Endodermal cell (in vitro differentiated cells): ENCODE measurements around the gene PEAR1. TPM values are rescaled to one million over a fixed set of nuclear protein-coding genes. Genes with fewer than 3 reads are reported as not detected.

Experiments used
- DNase-seq: peaks from one replicate; pipeline ENCODE4 v3.0.0-alpha.2; 2017
- H3K27ac ChIP-seq: 2 replicates; pipeline ENCODE4 v1.5.1; 2013; ENCODE audit warnings: mild to moderate bottlenecking, low read depth, low read length, moderate library complexity
- H3K27me3 ChIP-seq: 2 replicates; pipeline ENCODE4 v1.6.1; 2013; ENCODE audit warnings: mild to moderate bottlenecking, low read length, moderate library complexity; ENCODE audit not compliant: insufficient read depth, control insufficient read depth, poor library complexity, severe bottlenecking
- H3K36me3 ChIP-seq: 2 replicates; pipeline ENCODE4 v1.7.0; 2013; ENCODE audit warnings: mild to moderate bottlenecking, low read length, moderate library complexity; ENCODE audit not compliant: control insufficient read depth, insufficient read depth
- H3K4me1 ChIP-seq: one replicate; pipeline ENCODE4 v1.7.0; 2013; ENCODE audit warnings: low read length; ENCODE audit not compliant: control insufficient read depth, insufficient read depth
- H3K4me3 ChIP-seq: 2 replicates; pipeline ENCODE4 v1.5.1; 2013; ENCODE audit warnings: mild to moderate bottlenecking, low read length, moderate library complexity
- H3K9ac ChIP-seq: 2 replicates; pipeline ENCODE4 v1.6.1; 2013; ENCODE audit warnings: mild to moderate bottlenecking, low read length, moderate library complexity; ENCODE audit not compliant: poor library complexity, severe bottlenecking; ENCODE audit errors: extremely low read depth
- H3K9me3 ChIP-seq: 2 replicates; pipeline ENCODE4 v1.6.1; 2013; ENCODE audit warnings: mild to moderate bottlenecking, low read length, moderate library complexity; ENCODE audit not compliant: control insufficient read depth
- H3K27ac Mint-ChIP-seq: 2 replicates; pipeline ENCODE4 v1.8.0; 2020; ENCODE audit warnings: mixed read lengths
- H3K27me3 Mint-ChIP-seq: 2 replicates; pipeline ENCODE4 v1.8.0; 2021; ENCODE audit warnings: mild to moderate bottlenecking, mixed read lengths; ENCODE audit not compliant: insufficient read depth
- H3K36me3 Mint-ChIP-seq: 2 replicates; pipeline ENCODE4 v1.8.0; 2020; ENCODE audit warnings: low read depth, mixed read lengths
- H3K4me1 Mint-ChIP-seq: 2 replicates; pipeline ENCODE4 v1.8.0; 2020; ENCODE audit warnings: mixed read lengths
- H3K4me3 Mint-ChIP-seq: 2 replicates; pipeline ENCODE4 v1.8.0; 2020; ENCODE audit warnings: mild to moderate bottlenecking, moderate library complexity, mixed read lengths
- H3K9me3 Mint-ChIP-seq: 2 replicates; pipeline ENCODE4 v1.8.0; 2020; ENCODE audit warnings: mild to moderate bottlenecking, mixed read lengths
- WGBS, 2 experiments: methylation state at CpG; one replicate each; pipeline versions ENCODE4 v1.1.5 to v1.1.7; 2013; ENCODE audit warnings: missing lambda C conversion rate in 2 of 2, mixed read lengths in 1 of 2; ENCODE audit not compliant: insufficient coverage in 1 of 2, insufficient read length in 1 of 2; 5-methylcytosine and 5-hydroxymethylcytosine counted together
- total RNA-seq, 2 donors: library from RNA; stranded (reverse); fragmentation: NEBNext Ultra II Directional in 1 of 2; extraction: Animal tissue kit (Norgen Biotek cat#: 25700) in 1 of 2; gene quantifications; 2 replicates in 1 of 2; 3 replicates in 1 of 2; pipeline ENCODE4 v1.2.1, GENCODE V29; 2021
- TF ChIP-seq, protein P1 (sequence below): fragments of 200-600 bp; sonication (generic); conservative IDR thresholded peaks from 2 replicates; pipeline ENCODE4 v1.5.0; 2021; ENCODE audit warnings: antibody characterized with exemption, mild to moderate bottlenecking

PEAR1 gene
- total RNA-seq, 2 donors from 2014 or later: 0.29 to 0.53 TPM

DNA sequence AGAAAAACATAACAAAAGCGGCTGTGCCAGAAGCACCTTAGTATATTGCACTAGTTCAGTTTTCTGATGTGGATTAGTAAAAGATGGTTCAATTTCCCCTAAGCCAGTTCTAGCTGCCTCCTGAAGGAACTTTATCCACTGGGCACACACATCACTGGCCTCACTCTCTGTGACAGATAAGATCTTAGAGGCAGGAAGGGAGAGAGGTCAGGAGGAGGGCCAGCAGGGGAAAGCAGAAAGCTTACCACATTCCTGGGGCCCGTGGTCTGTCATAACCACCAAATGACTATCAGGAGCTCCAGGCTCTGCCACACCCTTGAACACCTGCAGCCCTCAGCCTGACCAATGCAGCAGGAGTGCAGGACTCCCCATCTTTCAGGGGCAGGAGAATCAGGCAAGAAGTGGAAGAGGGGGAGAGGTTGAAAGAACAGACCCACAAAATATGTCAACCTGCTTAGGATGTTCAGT, 64.8 kb downstream of the PEAR1 start:
- Mint-ChIP-seq H3K9me3 (no peaks in the 10 kb centered on the region), H3K36me3 (peaks cover 89% of the 10 kb centered on the region), H3K27me3 (no peaks in the 10 kb centered on the region), H3K27ac (no peak overlapping the region), H3K4me1 (no peaks in the 10 kb centered on the region), H3K4me3 (no peak overlapping the region)
- H3K27me3 ChIP-seq: no peaks in the 10 kb centered on the region
- no peaks in the 10 kb centered on the region for H3K4me1 ChIP-seq
- 83 to 87% methylated on average over 2 of the region's 2 CpGs for WGBS, 2 experiments
- H3K9me3 ChIP-seq: no peaks in the 10 kb centered on the region
- H3K36me3 ChIP-seq: peaks cover 88% of the 10 kb centered on the region
- no peak overlapping the region for H3K4me3 ChIP-seq
- no peak overlapping the region for H3K9ac ChIP-seq
- no peak for DNase-seq
- H3K27ac ChIP-seq: no peak overlapping the region
- TF ChIP-seq, protein P1, sequence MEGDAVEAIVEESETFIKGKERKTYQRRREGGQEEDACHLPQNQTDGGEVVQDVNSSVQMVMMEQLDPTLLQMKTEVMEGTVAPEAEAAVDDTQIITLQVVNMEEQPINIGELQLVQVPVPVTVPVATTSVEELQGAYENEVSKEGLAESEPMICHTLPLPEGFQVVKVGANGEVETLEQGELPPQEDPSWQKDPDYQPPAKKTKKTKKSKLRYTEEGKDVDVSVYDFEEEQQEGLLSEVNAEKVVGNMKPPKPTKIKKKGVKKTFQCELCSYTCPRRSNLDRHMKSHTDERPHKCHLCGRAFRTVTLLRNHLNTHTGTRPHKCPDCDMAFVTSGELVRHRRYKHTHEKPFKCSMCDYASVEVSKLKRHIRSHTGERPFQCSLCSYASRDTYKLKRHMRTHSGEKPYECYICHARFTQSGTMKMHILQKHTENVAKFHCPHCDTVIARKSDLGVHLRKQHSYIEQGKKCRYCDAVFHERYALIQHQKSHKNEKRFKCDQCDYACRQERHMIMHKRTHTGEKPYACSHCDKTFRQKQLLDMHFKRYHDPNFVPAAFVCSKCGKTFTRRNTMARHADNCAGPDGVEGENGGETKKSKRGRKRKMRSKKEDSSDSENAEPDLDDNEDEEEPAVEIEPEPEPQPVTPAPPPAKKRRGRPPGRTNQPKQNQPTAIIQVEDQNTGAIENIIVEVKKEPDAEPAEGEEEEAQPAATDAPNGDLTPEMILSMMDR: no peak

DNA sequence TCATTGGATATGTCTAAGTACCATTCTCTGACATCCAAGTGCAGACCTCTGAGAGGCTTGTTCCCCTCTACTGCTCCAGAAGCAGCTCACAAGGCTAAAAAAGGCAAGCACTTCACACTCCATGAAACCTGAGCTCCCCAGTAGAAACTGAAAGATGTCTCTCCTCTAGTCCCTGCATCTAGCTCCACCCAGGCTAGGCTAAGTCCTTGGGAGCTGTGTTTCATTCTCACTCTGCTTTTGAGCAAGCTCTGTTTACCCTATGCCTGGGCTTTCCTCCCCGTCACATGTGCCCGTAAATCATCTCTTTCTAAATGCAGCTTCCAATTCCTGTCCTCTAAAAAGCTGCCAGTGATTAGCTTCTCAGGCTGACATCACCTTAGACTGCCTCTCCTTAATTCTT, 65.9 kb downstream of the PEAR1 start:
- H3K4me3 ChIP-seq: no peak overlapping the region
- 89 to 98% methylated on average over 2 of the region's 2 CpGs for WGBS, 2 experiments
- Mint-ChIP-seq H3K9me3 (no peaks in the 10 kb centered on the region), H3K4me1 (no peaks in the 10 kb centered on the region), H3K4me3 (no peak overlapping the region), H3K27ac (peak overlapping the region; percentile 8), H3K36me3 (peaks cover 94% of the 10 kb centered on the region), H3K27me3 (no peaks in the 10 kb centered on the region)
- no peak for DNase-seq
- peaks cover 92% of the 10 kb centered on the region for H3K36me3 ChIP-seq
- no peaks in the 10 kb centered on the region for H3K4me1 ChIP-seq
- no peaks in the 10 kb centered on the region for H3K27me3 ChIP-seq
- no peak overlapping the region for H3K9ac ChIP-seq
- no peaks in the 10 kb centered on the region for H3K9me3 ChIP-seq
- TF ChIP-seq, protein P1: no peak
- H3K27ac ChIP-seq: no peak overlapping the region

DNA sequence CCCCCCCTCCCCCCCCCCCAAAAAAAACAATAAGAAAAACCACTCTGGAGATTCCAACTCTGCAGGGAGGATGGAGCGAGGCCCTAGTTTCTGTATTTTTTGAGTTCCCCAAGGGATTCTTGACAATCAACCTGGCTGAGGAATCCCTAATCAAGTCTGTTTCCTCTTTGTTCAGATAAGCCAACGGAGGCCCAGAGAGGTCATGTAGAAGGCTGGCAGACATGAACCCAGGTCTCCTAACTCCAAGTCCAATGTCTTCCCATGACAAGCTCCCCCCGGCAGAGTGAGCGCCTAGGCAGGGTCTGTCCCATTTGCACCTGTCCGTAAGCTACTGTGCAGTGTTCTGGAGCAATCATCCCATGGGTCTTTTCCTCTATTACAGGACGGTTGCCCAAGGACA, 66.4 kb downstream of the PEAR1 start:
- H3K4me3 ChIP-seq: no peak overlapping the region
- no peaks in the 10 kb centered on the region for H3K9me3 ChIP-seq
- peaks cover 92% of the 10 kb centered on the region for H3K36me3 ChIP-seq
- peaks cover 89% of the 10 kb centered on the region for H3K36me3 Mint-ChIP-seq
- no peaks in the 10 kb centered on the region for H3K4me1 ChIP-seq
- DNase-seq: no peak
- H3K27ac ChIP-seq: no peak overlapping the region
- no peak overlapping the region for H3K4me3 Mint-ChIP-seq
- WGBS, 2 experiments: 96 to 100% methylated on average over 5 to 6 of the region's 6 CpGs
- no peaks in the 10 kb centered on the region for H3K4me1 Mint-ChIP-seq
- H3K27me3 Mint-ChIP-seq: no peaks in the 10 kb centered on the region
- H3K27me3 ChIP-seq: no peaks in the 10 kb centered on the region
- TF ChIP-seq, protein P1: no peak
- H3K9me3 Mint-ChIP-seq: no peaks in the 10 kb centered on the region
- H3K9ac ChIP-seq: no peak overlapping the region
- peak overlapping the region; percentile 12 for H3K27ac Mint-ChIP-seq
